HCT116 (cell line): Measurements from ENCODE around the gene NOX1. TPM values are rescaled to one million over a fixed set of nuclear protein-coding genes. Genes with fewer than 3 reads are reported as not detected.

Source experiments
- ATAC-seq: fragments of 200-7000 bp; cut with Tn5 transposase; 2 replicates; pipeline ENCODE4 v1.9.1; 2020; ENCODE audit warnings: mild to moderate bottlenecking, moderate library complexity
- BruUV-seq: library from RNA; stranded (reverse); fragments of 400-500 nt; replicated peaks from 2 replicates; lab custom pipeline; 2021; lab: Mats Ljungman, UMichigan
- CTCF ChIA-PET: fragments of 300-600 bp; sonication (Branson Sonifier 250); formaldehyde crosslinking; loops from one replicate; lab custom pipeline; 2021; ENCODE audit warnings: antibody characterized with exemption; lab: Charles Lee
- POLR2A ChIA-PET: fragments of 300-600, 350-600 bp; sonication (Branson Sonifier 250); formaldehyde crosslinking; loops from one replicate; lab custom pipeline; 2021; ENCODE audit warnings: antibody characterized with exemption; lab: Charles Lee
- RAD21 ChIA-PET, 2 experiments: fragments of 300-600 bp; sonication (Branson Sonifier 250); formaldehyde crosslinking; loops; one replicate each; lab custom pipeline; 2023; ENCODE audit warnings: low total read pairs in 2 of 2; ENCODE audit not compliant: uncharacterized antibody in 2 of 2, unreplicated experiment in 2 of 2, low non-redundant PET in 1 of 2; lab: Charles Lee
- DNase-seq: peaks from one replicate; pipeline ENCODE4 v3.0.0-alpha.2; 2010; ENCODE audit warnings: low read depth, low spot score
- H2AFZ ChIP-seq: fragments of 200-600 bp; shearing (Covaris generic), sonication (generic); 2 replicates; pipeline ENCODE4 v1.6.1; 2017; ENCODE audit warnings: low read depth, mixed run types, mixed read lengths, antibody characterized with exemption, low read length; ENCODE audit not compliant: poor library complexity, severe bottlenecking
- H3K27ac ChIP-seq: 2 replicates; pipeline ENCODE4 v1.5.1; 2012; ENCODE audit warnings: low read depth, low read length
- H3K27me3 ChIP-seq: fragments of 200-600 bp; sonication (generic); 2 replicates; pipeline ENCODE4 v1.6.1; 2016; ENCODE audit warnings: mixed run types, low read length, mixed read lengths; ENCODE audit not compliant: insufficient read depth
- H3K36me3 ChIP-seq, 2 experiments: fragments of 200-500 bp in 1 of 2; fragments of 200-600 bp in 1 of 2; sonication (Bioruptor generic) in 1 of 2; sonication (generic) in 1 of 2; 2 replicates each; pipeline versions ENCODE4 v1.5.1 to v1.6.1; 2014 to 2016; ENCODE audit warnings: low read length in 2 of 2, inconsistent platforms in 1 of 2, mixed read lengths in 1 of 2, mixed run types in 1 of 2; ENCODE audit not compliant: insufficient read depth in 2 of 2, control insufficient read depth in 1 of 2
- H3K4me1 ChIP-seq, 2 experiments: fragments of 200-600 bp in 1 of 2; sonication (generic) in 1 of 2; 2 replicates each; pipeline versions ENCODE4 v1.5.1 to v1.6.1; 2012 to 2017; ENCODE audit warnings: low read length in 2 of 2, inconsistent platforms in 1 of 2, mild to moderate bottlenecking in 1 of 2, mixed read lengths in 1 of 2, mixed run types in 1 of 2, moderate library complexity in 1 of 2; ENCODE audit not compliant: insufficient read depth in 2 of 2, control insufficient read depth in 1 of 2
- H3K4me2 ChIP-seq: fragments of 200-600 bp; sonication (generic); 2 replicates; pipeline ENCODE4 v1.6.1; 2017; ENCODE audit warnings: mixed run types, low read length, mixed read lengths
- H3K4me3 ChIP-seq, 2 experiments: fragments of 200-600 bp in 1 of 2; sonication (generic) in 1 of 2; replicated peaks in 1 of 2; 2 replicates each; pipeline ENCODE4 v1.5.1; 2011 to 2016; ENCODE audit warnings: low read length in 2 of 2, control low read depth in 1 of 2, low read depth in 1 of 2, mild to moderate bottlenecking in 1 of 2, mixed read lengths in 1 of 2, mixed run types in 1 of 2
- H3K79me2 ChIP-seq: fragments of 200-600 bp; sonication (generic); 2 replicates; pipeline ENCODE4 v1.6.1; 2017; ENCODE audit warnings: mild to moderate bottlenecking, mixed run types, low read length, moderate library complexity, mixed read lengths; ENCODE audit not compliant: insufficient read depth
- H3K9ac ChIP-seq: fragments of 200-600 bp; sonication (generic); 2 replicates; pipeline ENCODE4 v1.6.1; 2016; ENCODE audit warnings: low read length, mixed read lengths
- H3K9me2 ChIP-seq: fragments of 200-600 bp; sonication (generic), shearing (Covaris generic); 2 replicates; pipeline ENCODE4 v1.6.1; 2017; ENCODE audit warnings: mixed run types, mild to moderate bottlenecking, moderate library complexity; ENCODE audit not compliant: insufficient read depth
- H3K9me3 ChIP-seq, 2 experiments: fragments of 200-500 bp in 1 of 2; fragments of 200-600 bp in 1 of 2; sonication (Bioruptor generic) in 1 of 2; sonication (generic) in 1 of 2; 2 replicates each; pipeline ENCODE4 v1.6.1; 2014 to 2017; ENCODE audit warnings: low read length in 2 of 2, mixed read lengths in 2 of 2, inconsistent platforms in 1 of 2, low read depth in 1 of 2, mild to moderate bottlenecking in 1 of 2, mixed run types in 1 of 2, moderate library complexity in 1 of 2; ENCODE audit not compliant: control insufficient read depth in 1 of 2, insufficient read depth in 1 of 2
- H4K20me1 ChIP-seq: fragments of 200-600 bp; sonication (generic), shearing (Covaris generic); 2 replicates; pipeline ENCODE4 v1.6.1; 2017; ENCODE audit warnings: mixed run types, mild to moderate bottlenecking, moderate library complexity; ENCODE audit not compliant: insufficient read depth
- CEBPB ChIP-seq: IDR thresholded peaks from 2 replicates; pipeline ENCODE4 v1.6.1; 2012; ENCODE audit warnings: low read depth
- CTCF ChIP-seq, 3 experiments: fragments of 200-600 bp in 1 of 3; sonication (generic) in 1 of 3; IDR thresholded peaks in 2 of 3; conservative IDR thresholded peaks in 1 of 3; 2 replicates each; pipeline ENCODE4 v1.5.1; 2012 to 2017; ENCODE audit warnings: low read depth in 2 of 3, low read length in 2 of 3, antibody characterized with exemption in 1 of 3, borderline replicate concordance in 1 of 3, control low read depth in 1 of 3, mild to moderate bottlenecking in 1 of 3, mixed read lengths in 1 of 3, mixed run types in 1 of 3, moderate library complexity in 1 of 3; ENCODE audit not compliant: insufficient read depth in 1 of 3
- RAD21 ChIP-seq: IDR thresholded peaks from 2 replicates; pipeline ENCODE4 v1.6.1; 2012; ENCODE audit warnings: low read depth, mild to moderate bottlenecking
- SIN3A ChIP-seq: IDR thresholded peaks from 2 replicates; pipeline ENCODE4 v1.6.1; 2012; ENCODE audit warnings: low read depth
- SP1 ChIP-seq: IDR thresholded peaks from 2 replicates; pipeline ENCODE4 v1.6.1; 2012; ENCODE audit warnings: low read depth
- SRF ChIP-seq: IDR thresholded peaks from 2 replicates; pipeline ENCODE4 v1.6.1; 2012; ENCODE audit warnings: low read depth
- ZBTB33 ChIP-seq: IDR thresholded peaks from 2 replicates; pipeline ENCODE4 v1.6.1; 2011; ENCODE audit warnings: mild to moderate bottlenecking, low read length, moderate library complexity; ENCODE audit not compliant: insufficient replicate concordance; ENCODE audit errors: extremely low read depth
- ZNF274 ChIP-seq: fragments of 200-500 bp; sonication (Bioruptor generic); IDR thresholded peaks from 2 replicates; pipeline ENCODE4 v1.6.1; 2014; ENCODE audit warnings: mild to moderate bottlenecking, low read depth, low read length, inconsistent platforms
- intact Hi-C: fragments of 100-400 bp; cut with micrococcal nuclease; formaldehyde crosslinking; loops from 2 replicates; pipeline ENCODE4 v1.10.0; 2022
- total RNA-seq: library from RNA; stranded (reverse); gene quantifications from one replicate; pipeline ENCODE4 v1.2.1, GENCODE V29; 2021; ENCODE audit not compliant: unreplicated experiment

The NOX1 gene
- total RNA-seq, 1 experiment from 2014 or later, result not detected

DNA sequence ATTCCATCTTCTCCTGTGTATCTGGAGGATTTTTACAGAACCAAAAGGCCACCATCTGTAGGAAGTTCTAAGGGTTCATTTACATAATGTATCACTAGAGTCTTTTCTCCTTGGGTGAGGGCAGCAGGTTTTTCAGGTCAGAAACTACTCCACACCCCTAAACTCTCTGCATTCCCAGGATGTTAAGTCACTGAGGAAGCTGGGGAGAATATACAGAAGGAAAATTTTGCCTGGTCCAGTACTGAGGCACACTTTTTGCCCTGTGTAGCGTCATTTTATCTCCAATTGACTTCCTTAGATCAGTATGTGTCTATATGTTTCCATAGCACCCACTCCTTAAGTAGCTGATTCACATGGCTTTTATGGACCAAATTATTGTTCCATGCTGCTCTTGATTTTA, 37.6 kb upstream of the NOX1 start:
- DNase-seq (no peak), ATAC-seq (no peak)
- H3K79me2 ChIP-seq, result no peaks in the 10 kb centered on the region
- H3K9me3 ChIP-seq, result no peaks in the 10 kb centered on the region
- H3K4me1 ChIP-seq, result peaks cover 0 to 6% of the 10 kb centered on the region in 2 experiments; a peak in 1 of 4 replicates
- H4K20me1 ChIP-seq, result no peaks in the 10 kb centered on the region
- no peak overlapping the region for H3K4me3 ChIP-seq
- RAD21 ChIA-PET, result no interaction called here
- H3K4me2 ChIP-seq, result no peak overlapping the region
- H3K27me3 ChIP-seq, result no peaks in the 10 kb centered on the region
- TF ChIP-seq RAD21 (no peak), ZBTB33 (no peak), SP1 (no peak), ZNF274 (no peak), SIN3A (no peak), CEBPB (no peak)
- TF ChIP-seq, all 23 proteins: peak for 0
- no peak overlapping the region for H3K9ac ChIP-seq
- intact Hi-C loops, result no loop called here
- H3K27ac ChIP-seq, result no peak overlapping the region
- CTCF ChIA-PET, result no interaction called here
- no peaks in the 10 kb centered on the region for H3K9me2 ChIP-seq
- BruUV-seq, result no TSS peak
- H2AFZ ChIP-seq, result no peak overlapping the region
- H3K36me3 ChIP-seq, result no peaks in the 10 kb centered on the region
- POLR2A ChIA-PET, result no interaction called here

DNA sequence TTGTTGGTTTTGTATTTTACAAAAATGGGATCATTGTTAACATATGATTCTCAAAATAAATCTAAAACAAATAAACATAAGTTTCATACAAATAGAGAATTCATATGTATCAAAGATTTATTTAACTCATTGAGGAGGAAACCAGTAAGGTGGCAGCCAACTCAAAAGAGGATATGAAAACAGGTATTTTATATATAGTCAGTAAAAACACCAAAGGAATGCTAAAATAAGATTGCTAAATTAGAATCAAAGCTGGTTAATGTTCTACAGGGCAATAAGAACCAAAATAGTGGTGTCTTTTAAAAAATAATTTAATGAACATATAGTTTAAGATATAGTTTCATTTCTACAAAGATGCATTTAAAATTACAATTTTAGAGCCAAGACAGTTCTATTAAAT, 31.5 kb upstream of the NOX1 start:
- DNase-seq (no peak), ATAC-seq (no peak)
- H3K9me3 ChIP-seq, result no peaks in the 10 kb centered on the region
- no peak overlapping the region for H2AFZ ChIP-seq
- no peak for TF ChIP-seq CTCF (IDR thresholded peaks at IDR 0.05 in 2 of 3, conservative IDR thresholded peaks at IDR 0.05 in 1 of 3; ENCODE audit: borderline replicate concordance in 1 of 3, insufficient read depth in 1 of 3, low read depth in 2 of 3, low read length in 2 of 3)
- TF ChIP-seq SRF, result no peak
- H3K79me2 ChIP-seq, result no peaks in the 10 kb centered on the region
- no peak overlapping the region for H3K27ac ChIP-seq
- RAD21 ChIA-PET, result no interaction called here
- H4K20me1 ChIP-seq, result no peaks in the 10 kb centered on the region
- H3K27me3 ChIP-seq, result no peaks in the 10 kb centered on the region
- POLR2A ChIA-PET, result no interaction called here
- CTCF ChIA-PET, result no interaction called here
- H3K4me1 ChIP-seq, result no peaks in the 10 kb centered on the region
- H3K4me2 ChIP-seq, result no peak overlapping the region
- H3K36me3 ChIP-seq, result no peaks in the 10 kb centered on the region
- intact Hi-C loops, result no loop called here
- no TSS peak for BruUV-seq
- H3K4me3 ChIP-seq, result no peak overlapping the region
- H3K9me2 ChIP-seq, result no peaks in the 10 kb centered on the region
- no peak overlapping the region for H3K9ac ChIP-seq
